Osteoblast (primary cell): ENCODE results near the gene POU5F1. TPM values are rescaled to one million over a fixed set of nuclear protein-coding genes. Genes with fewer than 3 reads are reported as not detected.

Experiments used
- DNase-seq: peaks from one replicate; pipeline ENCODE4 v3.0.0; 2011; ENCODE audit warnings: low spot score, mixed read lengths; ENCODE audit not compliant: insufficient read length; ENCODE audit errors: missing footprints
- H2AFZ ChIP-seq: 2 replicates; pipeline ENCODE4 v1.6.0; 2011; ENCODE audit warnings: mild to moderate bottlenecking, low read length
- H3K27ac ChIP-seq: 2 replicates; pipeline ENCODE4 v1.5.1; 2011; ENCODE audit warnings: mild to moderate bottlenecking, low read depth, low read length, moderate library complexity
- H3K27me3 ChIP-seq: 2 replicates; pipeline ENCODE4 v1.6.0; 2012; ENCODE audit warnings: mild to moderate bottlenecking, control low read depth, inconsistent platforms, low read length, moderate library complexity; ENCODE audit not compliant: insufficient read depth
- H3K36me3 ChIP-seq: 2 replicates; pipeline ENCODE4 v1.5.1; 2011; ENCODE audit warnings: mild to moderate bottlenecking, low read length, control low read depth, moderate library complexity; ENCODE audit not compliant: insufficient read depth
- H3K4me1 ChIP-seq: 2 replicates; pipeline ENCODE4 v1.5.1; 2011; ENCODE audit warnings: mild to moderate bottlenecking, low read length, control low read depth, moderate library complexity; ENCODE audit not compliant: insufficient read depth
- H3K4me2 ChIP-seq: 2 replicates; pipeline ENCODE4 v1.6.0; 2011; ENCODE audit warnings: mild to moderate bottlenecking, low read length; ENCODE audit not compliant: insufficient read depth
- H3K4me3 ChIP-seq: fragments of 200-600 bp; sonication (generic); 3 replicates; pipeline ENCODE4 v1.5.1; 2012; ENCODE audit warnings: mild to moderate bottlenecking, low read length, inconsistent platforms; ENCODE audit not compliant: insufficient read depth
- H3K79me2 ChIP-seq: 2 replicates; pipeline ENCODE4 v1.6.0; 2012; ENCODE audit warnings: mild to moderate bottlenecking, low read length, control low read depth, inconsistent platforms; ENCODE audit not compliant: insufficient read depth
- H3K9me3 ChIP-seq: 2 replicates; pipeline ENCODE4 v1.5.1; 2011; ENCODE audit warnings: low read depth, low read length, control low read depth
- H4K20me1 ChIP-seq: 2 replicates; pipeline ENCODE4 v1.6.0; 2012; ENCODE audit warnings: mild to moderate bottlenecking, low read length, control low read depth; ENCODE audit not compliant: insufficient read depth
- CTCF ChIP-seq: IDR thresholded peaks from 2 replicates; pipeline ENCODE4 v1.5.1; 2011; ENCODE audit warnings: mild to moderate bottlenecking, low read depth, low read length, moderate library complexity; ENCODE audit errors: extremely low read depth
- total RNA-seq: library from RNA; depleted of rRNA; stranded (reverse); fragments of >200 nt; gene quantifications from 2 replicates; pipeline ENCODE4 v1.2.3, GENCODE V29; 2012

The POU5F1 gene
- total RNA-seq, 1 donor = 2.5 TPM

DNA sequence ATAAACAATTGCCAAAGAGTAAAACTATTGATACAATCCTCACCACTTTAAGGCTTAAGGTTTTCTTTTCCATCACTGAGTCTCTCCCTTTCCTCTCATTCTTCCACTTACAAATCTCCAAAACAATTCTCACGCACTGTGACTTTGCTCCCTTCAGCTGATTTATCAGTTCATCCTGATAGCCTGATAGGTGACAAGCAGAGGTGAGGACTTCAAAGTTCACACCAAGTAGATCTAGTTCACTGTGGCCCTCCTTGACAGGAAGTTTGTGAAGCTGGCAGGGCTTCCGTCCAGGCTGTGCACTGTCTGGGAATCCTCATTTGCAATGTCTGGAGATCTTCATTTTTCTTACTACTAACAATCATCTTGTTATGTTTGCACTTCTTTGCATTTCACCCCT, 35.2 kb upstream of the POU5F1 start:
- Histone ChIP-seq H3K9me3 (no peaks in the 10 kb centered on the region), H3K27ac (no peak overlapping the region), H3K4me2 (no peak overlapping the region), H3K27me3 (no peaks in the 10 kb centered on the region), H2AFZ (no peak overlapping the region), H3K4me3 (no peak overlapping the region), H3K36me3 (no peaks in the 10 kb centered on the region), H4K20me1 (no peaks in the 10 kb centered on the region), H3K4me1 (peaks cover 13% of the 10 kb centered on the region), H3K79me2 (no peaks in the 10 kb centered on the region)
- no peak for TF ChIP-seq CTCF
- no peak for DNase-seq

DNA sequence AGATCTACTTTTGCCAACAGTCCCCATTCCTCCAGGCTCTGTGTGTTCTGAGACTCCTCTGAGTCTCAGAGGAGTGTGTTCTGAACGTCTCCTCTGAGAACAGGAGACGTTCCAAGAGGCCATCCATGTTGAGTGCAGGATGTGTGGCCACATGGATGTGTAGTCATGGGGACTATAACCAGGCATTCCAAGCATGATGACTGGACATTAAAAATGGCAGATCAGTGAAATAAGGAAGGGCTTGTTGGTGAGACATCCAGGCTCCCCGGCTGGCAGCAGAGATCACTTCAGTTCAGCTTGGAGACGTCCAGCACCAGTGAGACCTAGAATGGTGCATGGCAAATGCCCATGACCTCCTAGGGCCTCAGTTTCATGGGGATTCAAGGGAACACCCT, 34.3 kb upstream of the POU5F1 start:
- no peak for DNase-seq
- H3K79me2 ChIP-seq = no peaks in the 10 kb centered on the region
- H3K36me3 ChIP-seq = no peaks in the 10 kb centered on the region
- peaks cover 13% of the 10 kb centered on the region for H3K4me1 ChIP-seq
- TF ChIP-seq CTCF = no peak
- H2AFZ ChIP-seq = no peak overlapping the region
- H3K4me3 ChIP-seq = no peak overlapping the region
- no peaks in the 10 kb centered on the region for H3K27me3 ChIP-seq
- no peaks in the 10 kb centered on the region for H3K9me3 ChIP-seq
- peak overlapping the region; percentile 87 for H3K4me2 ChIP-seq
- H3K27ac ChIP-seq = no peak overlapping the region
- H4K20me1 ChIP-seq = no peaks in the 10 kb centered on the region

DNA sequence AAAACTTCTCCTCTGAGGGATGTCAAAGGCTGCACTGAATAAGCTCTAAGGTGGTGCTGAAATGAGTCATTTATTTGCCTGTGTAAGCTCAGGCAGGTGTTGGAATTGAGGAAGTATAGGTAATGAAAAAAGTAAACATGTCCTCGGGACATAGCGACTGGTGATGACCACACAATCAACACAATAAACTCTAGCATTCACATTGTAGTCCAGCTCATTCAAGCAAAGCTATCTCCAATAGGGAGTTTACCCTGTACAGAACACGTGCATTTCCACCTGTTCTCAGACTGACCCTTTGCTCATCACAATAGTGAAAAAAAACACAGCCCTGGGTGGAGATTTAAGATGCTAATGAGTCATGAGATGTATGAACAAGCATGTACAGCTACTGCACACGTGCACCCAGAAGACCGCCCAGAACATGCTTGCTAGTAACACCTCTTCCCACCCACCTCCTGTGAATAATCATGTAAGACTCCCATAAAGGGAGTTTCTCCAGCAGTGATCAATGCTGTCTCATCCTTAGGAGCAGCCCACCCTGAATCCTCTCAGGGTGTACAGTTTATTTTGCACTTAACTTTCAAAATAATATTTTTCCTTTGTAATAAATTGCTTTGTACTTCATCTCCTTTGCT, 33.0 kb upstream of the POU5F1 start:
- Histone ChIP-seq H3K27ac (peak overlapping the region; percentile 67), H2AFZ (peak overlapping the region; percentile 84)
- peak; percentile 35 for DNase-seq

More for the DNA sequence above, 33.0 kb upstream of the POU5F1 start:
- no peak for TF ChIP-seq CTCF
- H3K36me3 ChIP-seq = no peaks in the 10 kb centered on the region
- no peaks in the 10 kb centered on the region for H4K20me1 ChIP-seq
- no peaks in the 10 kb centered on the region for H3K9me3 ChIP-seq
- H3K4me3 ChIP-seq = peak overlapping the region; percentile 74
- peaks cover 2% of the 10 kb centered on the region for H3K79me2 ChIP-seq
- H3K4me1 ChIP-seq = peaks cover 13% of the 10 kb centered on the region
- H3K27me3 ChIP-seq = no peaks in the 10 kb centered on the region
- H3K4me2 ChIP-seq = peak overlapping the region; percentile 87
